Measurements from ENCODE around the gene PLEKHA6. TPM values are rescaled to one million over a fixed set of nuclear protein-coding genes. Genes with fewer than 3 reads are reported as not detected.
A peak's percentile ranks its signal among the peaks of the same experiment; 100 is the strongest.

PLEKHA6 gene
- total RNA-seq, 1 experiment from 2014 or later, result not detected

- Histone ChIP-seq H3K36me3 (no peaks in the 10 kb centered on the region), H3K9me3 (no peaks in the 10 kb centered on the region; the same call in 1 of the 2 replicates), H3K4me3 (no peak overlapping the region), H3K27me3 (peaks cover 8% of the 10 kb centered on the region; the same call in 1 of the 2 replicates)
- peak; percentile 53 for DNase-seq
Observed at GRCh38 chr1:204293605-204294337, 66.0 kb downstream of the PLEKHA6 start.

GRCh38 chr1:204292740-204293139 is 67.0 kb downstream of the PLEKHA6 start:
- DNase-seq, result no peak
- Histone ChIP-seq H3K9me3 (no peaks in the 10 kb centered on the region; the same call in 1 of the 2 replicates), H3K27me3 (peaks cover 9% of the 10 kb centered on the region; the same call in 1 of the 2 replicates), H3K36me3 (no peaks in the 10 kb centered on the region), H3K4me3 (no peak overlapping the region)

DNA sequence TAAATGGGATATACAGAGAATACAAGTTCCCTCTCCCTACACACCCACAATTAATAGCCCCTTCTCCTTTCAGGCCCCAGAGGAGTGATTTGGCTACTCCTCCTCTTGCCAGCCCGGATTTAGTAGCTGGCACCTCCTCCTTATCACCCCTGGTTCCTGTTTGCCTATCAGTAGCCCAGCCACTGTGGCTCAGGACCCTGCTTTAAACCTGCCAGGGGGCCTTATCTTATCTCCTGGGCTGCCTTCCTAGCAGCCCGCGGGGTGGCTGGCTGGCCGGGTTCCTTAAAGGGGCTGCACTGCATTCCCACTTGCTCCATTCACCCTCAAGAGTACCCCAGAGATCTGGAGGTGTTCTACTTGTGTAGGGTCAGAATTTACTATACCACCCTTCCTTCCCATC is 70.4 kb downstream of the PLEKHA6 start:
- Histone ChIP-seq H3K36me3 (no peaks in the 10 kb centered on the region), H3K9me3 (no peaks in the 10 kb centered on the region; the same call in 1 of the 2 replicates), H3K27me3 (peaks cover 9% of the 10 kb centered on the region; the same call in 1 of the 2 replicates), H3K4me3 (no peak overlapping the region)
- DNase-seq, result no peak

- no peak overlapping the region for H3K4me3 ChIP-seq
- H3K36me3 ChIP-seq, result no peaks in the 10 kb centered on the region
- peaks cover 9% of the 10 kb centered on the region; the same call in 1 of the 2 replicates for H3K27me3 ChIP-seq
- H3K9me3 ChIP-seq, result no peaks in the 10 kb centered on the region; the same call in 1 of the 2 replicates
- no peak for DNase-seq
Observed at GRCh38 chr1:204288021-204288588, 71.6 kb downstream of the PLEKHA6 start.

GRCh38 chr1:204287466-204287891 is 72.2 kb downstream of the PLEKHA6 start:
- DNase-seq, result no peak
- Histone ChIP-seq H3K9me3 (no peaks in the 10 kb centered on the region; the same call in 1 of the 2 replicates), H3K36me3 (no peaks in the 10 kb centered on the region), H3K4me3 (no peak overlapping the region), H3K27me3 (peaks cover 9% of the 10 kb centered on the region; the same call in 1 of the 2 replicates)

DNA sequence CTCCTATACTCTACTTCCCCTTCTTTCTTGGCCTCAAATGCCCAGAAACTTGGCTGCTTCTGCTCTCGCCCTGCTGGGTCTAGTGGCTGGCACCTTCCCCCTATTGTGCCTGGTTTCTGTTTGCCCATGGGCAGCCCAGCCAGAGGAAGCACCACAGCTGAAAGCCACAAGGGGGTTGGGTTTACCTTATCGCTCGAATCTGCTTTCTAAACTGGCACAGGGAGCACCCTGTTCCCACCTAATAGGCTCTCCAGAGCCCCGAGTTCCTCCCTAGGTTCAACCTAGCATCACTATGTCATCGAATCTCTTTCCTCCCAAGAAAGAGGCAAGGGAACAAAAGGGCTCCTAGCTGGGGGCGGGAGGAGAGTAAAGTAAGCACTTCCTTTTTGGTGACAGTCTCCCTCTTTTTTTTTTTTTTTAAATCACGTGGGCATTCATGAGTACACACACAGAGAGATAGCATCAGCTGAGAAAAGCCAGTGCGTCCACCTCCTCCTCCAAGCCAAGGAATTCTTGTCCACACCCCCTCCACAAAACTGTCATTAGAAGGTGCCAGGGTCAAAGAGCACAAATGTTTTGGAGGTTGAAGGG is 72.8 kb downstream of the PLEKHA6 start:
- Histone ChIP-seq H3K9me3 (no peaks in the 10 kb centered on the region; the same call in 1 of the 2 replicates), H3K36me3 (no peaks in the 10 kb centered on the region), H3K27me3 (peaks cover 9% of the 10 kb centered on the region; the same call in 1 of the 2 replicates), H3K4me3 (no peak overlapping the region)
- DNase-seq, result no peak

GRCh38 chr1:204286315-204286714 is 73.4 kb downstream of the PLEKHA6 start:
- Histone ChIP-seq H3K27me3 (peaks cover 10% of the 10 kb centered on the region; the same call in 1 of the 2 replicates), H3K4me3 (no peak overlapping the region), H3K36me3 (no peaks in the 10 kb centered on the region), H3K9me3 (no peaks in the 10 kb centered on the region; the same call in 1 of the 2 replicates)
- DNase-seq, result no peak

DNA sequence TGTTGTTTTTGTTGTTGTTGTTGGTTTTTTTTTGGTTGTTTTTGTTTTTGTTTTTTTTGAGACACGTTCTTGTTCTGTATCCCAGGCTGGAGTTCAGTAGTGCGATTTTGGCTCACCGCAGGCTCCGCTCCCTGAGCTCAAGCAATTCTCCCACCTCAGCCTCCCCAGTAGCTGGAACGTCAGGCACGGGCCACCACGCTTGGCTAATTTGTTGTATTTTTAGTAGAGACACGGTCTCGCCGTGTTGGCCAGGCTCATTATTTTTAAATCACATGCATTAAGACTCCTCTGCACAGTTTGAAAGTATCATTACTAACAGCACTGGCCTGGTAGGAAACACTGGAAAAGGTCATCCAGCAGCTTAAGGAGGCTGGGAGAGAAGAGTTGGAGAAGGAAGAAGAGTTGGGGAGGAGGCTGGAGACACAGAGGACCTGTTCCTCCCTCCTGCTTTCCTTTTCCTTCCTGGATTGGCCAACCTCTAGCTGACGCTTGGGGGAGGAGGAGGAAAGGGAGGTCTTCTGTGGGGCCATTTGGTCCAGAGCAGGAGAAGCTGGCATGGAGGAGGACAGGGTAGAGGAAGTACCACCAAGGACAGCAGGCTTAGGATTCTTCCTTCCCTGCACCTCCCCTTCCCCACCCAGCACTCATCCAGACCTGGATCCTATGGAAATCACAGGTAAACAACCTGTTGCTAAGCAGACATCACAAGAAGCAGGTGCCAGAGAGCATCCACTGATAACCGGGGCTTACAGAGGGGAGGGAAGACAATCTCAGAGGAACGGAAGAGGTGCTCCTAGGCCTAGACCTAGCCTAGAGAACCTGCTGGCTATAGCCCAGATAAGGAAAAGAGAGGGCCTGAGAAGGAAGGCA is 74.1 kb downstream of the PLEKHA6 start:
- no peak overlapping the region for H3K4me3 ChIP-seq
- peaks cover 12% of the 10 kb centered on the region; the same call in 1 of the 2 replicates for H3K27me3 ChIP-seq
- no peaks in the 10 kb centered on the region; the same call in 1 of the 2 replicates for H3K9me3 ChIP-seq
- DNase-seq, result no peak
- H3K36me3 ChIP-seq, result no peaks in the 10 kb centered on the region

DNA sequence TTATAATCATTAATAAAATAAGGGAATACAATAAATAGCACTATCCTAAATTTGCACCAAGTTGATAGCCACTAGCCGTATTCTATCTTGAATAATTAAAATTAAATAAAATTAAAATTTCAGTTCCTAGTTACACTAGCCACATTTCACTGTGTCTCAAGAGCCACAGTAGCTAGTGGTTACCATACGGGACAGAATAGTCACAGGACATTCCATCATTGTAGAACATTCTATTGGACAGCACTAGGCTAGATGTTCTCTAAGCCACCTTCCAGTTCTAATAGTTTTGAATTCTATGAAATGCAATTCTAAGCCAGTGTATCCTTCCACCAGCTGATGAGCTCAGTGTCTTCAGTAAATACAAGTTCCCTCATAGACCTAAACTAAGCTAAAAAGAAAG is 74.8 kb downstream of the PLEKHA6 start:
- H3K36me3 ChIP-seq, result no peaks in the 10 kb centered on the region
- no peak overlapping the region for H3K4me3 ChIP-seq
- H3K9me3 ChIP-seq, result no peaks in the 10 kb centered on the region
- no peak for DNase-seq
- H3K27me3 ChIP-seq, result peaks cover 8% of the 10 kb centered on the region; the same call in 1 of the 2 replicates

GRCh38 chr1:204283711-204284651 is 75.7 kb downstream of the PLEKHA6 start:
- Histone ChIP-seq H3K9me3 (no peaks in the 10 kb centered on the region), H3K4me3 (no peak overlapping the region), H3K36me3 (no peaks in the 10 kb centered on the region), H3K27me3 (peaks cover 6% of the 10 kb centered on the region; the same call in 1 of the 2 replicates)
- no peak for DNase-seq

DNA sequence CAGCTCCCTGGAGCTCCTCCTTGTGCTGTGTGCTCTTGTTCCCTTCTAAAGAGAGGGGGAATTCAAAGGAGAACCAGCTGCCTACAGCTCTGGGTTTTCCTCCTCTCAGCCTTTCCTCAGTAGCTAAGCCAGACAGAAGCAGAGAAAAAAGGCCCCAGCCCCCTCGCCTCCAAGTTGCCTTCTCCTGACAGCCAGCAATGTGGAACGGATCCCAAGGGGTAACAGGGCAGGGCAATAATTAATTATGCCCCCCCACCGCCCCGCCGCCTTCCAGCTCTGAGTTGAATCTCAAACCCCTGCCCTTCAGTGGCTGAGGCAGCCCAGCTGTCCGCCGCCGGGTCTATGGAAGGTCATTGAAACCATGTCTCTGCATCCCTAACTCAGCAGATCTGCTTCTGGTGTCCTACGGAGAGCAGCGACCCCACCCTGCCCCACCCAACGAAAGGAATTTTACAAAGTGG is 76.9 kb downstream of the PLEKHA6 start:
- H3K4me3 ChIP-seq, result no peak overlapping the region
- no peaks in the 10 kb centered on the region for H3K36me3 ChIP-seq
- H3K9me3 ChIP-seq, result no peaks in the 10 kb centered on the region
- no peak for DNase-seq
- H3K27me3 ChIP-seq, result peaks cover 13% of the 10 kb centered on the region

- Histone ChIP-seq H3K36me3 (no peaks in the 10 kb centered on the region), H3K27me3 (peaks cover 16% of the 10 kb centered on the region), H3K4me3 (no peak overlapping the region), H3K9me3 (no peaks in the 10 kb centered on the region)
- DNase-seq, result no peak
Observed at GRCh38 chr1:204280099-204280961, 79.4 kb downstream of the PLEKHA6 start.

- Histone ChIP-seq H3K27me3 (peaks cover 16% of the 10 kb centered on the region), H3K36me3 (no peaks in the 10 kb centered on the region), H3K4me3 (no peak overlapping the region), H3K9me3 (no peaks in the 10 kb centered on the region)
- DNase-seq, result no peak
Observed at GRCh38 chr1:204278958-204279357, 80.8 kb downstream of the PLEKHA6 start.

GRCh38 chr1:204278251-204278650 is 81.5 kb downstream of the PLEKHA6 start:
- Histone ChIP-seq H3K4me3 (no peak overlapping the region), H3K27me3 (peaks cover 21% of the 10 kb centered on the region)
- DNase-seq, result no peak

More at GRCh38 chr1:204278251-204278650, 81.5 kb downstream of the PLEKHA6 start:
- H3K36me3 ChIP-seq, result no peaks in the 10 kb centered on the region
- no peaks in the 10 kb centered on the region for H3K9me3 ChIP-seq

Measured in MG63 (cell line).